Natural killer cell treated with Interleukin-12 subunit alpha and Interleukin-12 subunit beta and Interleukin-15 and Interleukin-18, amount 100 ng/mL, for 72 hours (primary cell): ENCODE measurements around the gene FAM193A. TPM values are rescaled to one million over a fixed set of nuclear protein-coding genes. Genes with fewer than 3 reads are reported as not detected.
"Not testable (repeated sequence)": the region's sequence is repeated elsewhere in the genome, so short reads cannot be mapped to it uniquely, and the experiment has no call there.

Source experiments
- ATAC-seq, 2 donors: fragments of 150-1000 bp; cut with Tn5 transposase in 1 of 2; sonication (Bioruptor Pico), chemical (Tn5 transposase) in 1 of 2; 2 replicates each; pipeline ENCODE4 v1.10.0; 2021
- DNase-seq: peaks from one replicate; pipeline ENCODE4 v3.0.0; 2022; ENCODE audit warnings: low spot score
- H3K27ac Mint-ChIP-seq, 2 donors: 1 replicate in 1 of 2; 2 replicates in 1 of 2; pipeline ENCODE4 v1.8.0; 2022; ENCODE audit warnings: mixed read lengths in 2 of 2, mild to moderate bottlenecking in 1 of 2, moderate library complexity in 1 of 2
- H3K27me3 Mint-ChIP-seq, 2 donors: 1 replicate in 1 of 2; 2 replicates in 1 of 2; pipeline ENCODE4 v1.8.0; 2022; ENCODE audit warnings: mixed read lengths in 2 of 2
- H3K36me3 Mint-ChIP-seq: one replicate; pipeline ENCODE4 v1.8.0; 2022; ENCODE audit warnings: mixed read lengths
- H3K4me1 Mint-ChIP-seq, 2 donors: 1 replicate in 1 of 2; 2 replicates in 1 of 2; pipeline ENCODE4 v1.8.0; 2022; ENCODE audit warnings: low read depth in 2 of 2, mixed read lengths in 2 of 2, mild to moderate bottlenecking in 1 of 2
- H3K4me3 Mint-ChIP-seq: one replicate; pipeline ENCODE4 v1.8.0; 2022; ENCODE audit warnings: mixed read lengths
- H3K9me3 Mint-ChIP-seq: 2 replicates; pipeline ENCODE4 v1.8.0; 2022; ENCODE audit warnings: mixed read lengths
- total RNA-seq, 2 donors: library from RNA; stranded (reverse); gene quantifications; one replicate each; pipeline ENCODE4 v1.2.3, GENCODE V29; 2022

The FAM193A gene
- total RNA-seq, 2 donors from 2014 or later: 28.0 to 50.9 TPM

- H3K27ac Mint-ChIP-seq: peak overlapping the region in 1 of 2 donors; percentile 53
- ATAC-seq: no peak
- peaks cover 16 to 33% of the 10 kb centered on the region in 2 donors for H3K4me1 Mint-ChIP-seq
- peaks cover 10% of the 10 kb centered on the region for H3K36me3 Mint-ChIP-seq
- H3K27me3 Mint-ChIP-seq: no peaks in the 10 kb centered on the region
- no peaks in the 10 kb centered on the region for H3K9me3 Mint-ChIP-seq
- no peak overlapping the region for H3K4me3 Mint-ChIP-seq
- no peak for DNase-seq
Observed at GRCh38 chr4:2507855-2508254, 28.6 kb upstream of the FAM193A start.

GRCh38 chr4:2510351-2511259 is 25.8 kb upstream of the FAM193A start:
- no peaks in the 10 kb centered on the region for H3K9me3 Mint-ChIP-seq
- no peak overlapping the region for H3K4me3 Mint-ChIP-seq
- no peaks in the 10 kb centered on the region for H3K27me3 Mint-ChIP-seq
- H3K4me1 Mint-ChIP-seq: peaks cover 16 to 33% of the 10 kb centered on the region in 2 donors
- DNase-seq: no peak
- ATAC-seq: no peak
- peaks cover 16% of the 10 kb centered on the region for H3K36me3 Mint-ChIP-seq
- peak overlapping the region; percentile 14 to 47 for H3K27ac Mint-ChIP-seq

GRCh38 chr4:2511645-2512131 is 24.8 kb upstream of the FAM193A start:
- ATAC-seq (no peak), DNase-seq (no peak)
- Mint-ChIP-seq H3K4me3 (no peak overlapping the region), H3K4me1 (peaks cover 16 to 31% of the 10 kb centered on the region in 2 donors), H3K27ac (peak overlapping the region; percentile 67 to 77), H3K36me3 (peaks cover 11% of the 10 kb centered on the region), H3K9me3 (no peaks in the 10 kb centered on the region), H3K27me3 (no peaks in the 10 kb centered on the region)

DNA sequence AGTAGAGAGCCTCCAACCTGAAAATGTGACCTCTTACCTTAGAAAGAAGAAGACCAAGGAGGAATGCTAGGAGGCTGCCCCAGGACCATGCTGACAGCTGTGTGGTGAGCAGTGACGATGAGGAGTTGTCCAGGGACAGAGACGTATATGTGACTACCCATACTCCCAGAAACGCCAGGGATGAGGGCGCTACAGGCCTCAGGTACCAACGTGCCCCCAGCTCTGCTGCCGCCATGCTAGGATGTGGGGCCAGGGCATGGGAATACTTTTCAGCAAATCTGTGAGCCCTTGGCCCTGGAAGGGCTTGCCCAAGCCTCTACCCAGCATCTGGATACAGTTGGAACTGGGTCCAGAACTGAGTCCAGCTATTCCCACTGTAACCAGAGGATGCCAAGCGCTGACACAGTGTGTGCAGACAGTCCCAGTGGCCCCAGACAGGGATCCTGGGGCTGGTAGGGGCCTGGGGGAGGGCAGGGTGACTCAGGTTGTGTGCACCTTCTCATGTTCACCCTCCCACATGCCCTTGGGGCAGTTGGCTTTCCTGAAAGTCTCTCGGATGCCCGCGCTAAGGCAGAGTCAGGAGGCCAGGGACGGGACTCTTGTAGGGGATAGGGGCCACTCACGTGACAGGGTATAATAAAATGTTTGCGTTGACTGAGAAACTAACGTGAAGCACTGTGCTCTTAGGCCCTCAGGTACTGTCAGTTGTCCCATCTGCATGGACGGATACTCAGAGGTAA is 23.9 kb upstream of the FAM193A start:
- no peak for ATAC-seq
- peak overlapping the region; percentile 67 to 77 for H3K27ac Mint-ChIP-seq
- H3K4me1 Mint-ChIP-seq: peaks cover 16 to 23% of the 10 kb centered on the region in 2 donors
- H3K4me3 Mint-ChIP-seq: no peak overlapping the region
- no peak for DNase-seq
- H3K36me3 Mint-ChIP-seq: peaks cover 10% of the 10 kb centered on the region
- H3K9me3 Mint-ChIP-seq: no peaks in the 10 kb centered on the region
- no peaks in the 10 kb centered on the region for H3K27me3 Mint-ChIP-seq

- ATAC-seq, H3K27me3 Mint-ChIP-seq, H3K4me3 Mint-ChIP-seq, H3K9me3 Mint-ChIP-seq, DNase-seq: not testable (repeated sequence)
- peaks cover 16 to 18% of the 10 kb centered on the region in 2 donors for H3K4me1 Mint-ChIP-seq
- peaks cover 10% of the 10 kb centered on the region for H3K36me3 Mint-ChIP-seq
- peak overlapping the region in 1 of 2 donors; percentile 27 for H3K27ac Mint-ChIP-seq
Observed at GRCh38 chr4:2514193-2514592, 22.3 kb upstream of the FAM193A start.

DNA sequence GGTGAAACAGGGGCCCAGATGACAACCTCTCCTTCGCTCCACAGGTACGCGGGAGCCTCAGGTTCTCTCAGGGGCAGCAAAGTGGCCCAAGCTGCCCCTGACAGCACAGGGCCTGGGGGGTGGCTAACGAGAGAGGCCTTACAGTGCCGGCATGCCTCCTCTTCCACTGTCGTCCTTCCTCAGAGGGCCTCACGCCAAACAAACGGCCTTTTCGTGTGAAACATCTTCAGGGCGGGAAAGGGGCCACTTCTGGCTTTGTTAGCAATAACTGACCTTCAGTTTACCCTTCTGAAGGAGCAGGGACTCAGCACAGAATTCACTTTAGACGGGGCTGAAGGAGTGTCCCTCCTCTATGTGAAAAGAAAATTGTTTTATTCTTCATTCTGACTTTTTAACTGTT is 21.5 kb upstream of the FAM193A start:
- Mint-ChIP-seq H3K27ac (peak overlapping the region in 1 of 2 donors; percentile 27), H3K36me3 (peaks cover 10% of the 10 kb centered on the region), H3K4me1 (peaks cover 15 to 17% of the 10 kb centered on the region in 2 donors)
- not testable (repeated sequence) for ATAC-seq, DNase-seq, H3K4me3 Mint-ChIP-seq, H3K9me3 Mint-ChIP-seq, H3K27me3 Mint-ChIP-seq

DNA sequence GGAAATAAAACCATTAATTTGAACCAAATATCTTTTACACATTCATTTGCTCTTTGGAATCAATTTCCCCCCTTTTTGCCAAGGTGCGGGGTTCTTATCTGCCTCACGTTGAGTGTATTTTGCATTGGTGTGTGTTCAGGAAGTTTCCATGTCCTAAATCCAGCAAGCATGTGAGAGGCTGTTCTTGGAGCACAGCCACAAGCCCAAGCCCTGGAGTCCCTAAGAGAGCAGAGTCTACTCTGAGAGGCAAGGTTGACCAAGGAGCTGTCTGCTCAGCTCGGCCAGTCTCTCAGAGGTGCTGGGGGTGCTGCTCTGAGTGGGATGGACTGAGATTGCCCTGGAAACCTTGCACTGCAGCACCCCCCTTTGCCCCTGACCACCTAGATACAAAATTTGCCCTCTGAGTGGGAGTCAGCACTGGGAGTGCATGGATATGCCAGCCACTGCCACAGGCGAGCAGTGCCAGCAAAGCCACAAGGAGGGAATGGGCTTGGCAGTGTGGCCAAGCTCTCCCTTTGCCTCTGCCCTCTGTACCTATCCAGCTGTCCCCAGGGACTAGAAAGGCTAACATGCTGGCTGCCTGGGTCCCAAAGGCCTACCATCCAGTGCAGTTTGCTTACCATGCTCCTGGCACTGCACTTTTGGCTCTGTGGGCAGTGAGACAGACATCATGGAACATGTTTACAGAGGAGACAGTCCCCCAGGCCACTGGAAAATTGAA is 20.5 kb upstream of the FAM193A start:
- DNase-seq (no peak), ATAC-seq (no peak)
- Mint-ChIP-seq H3K4me3 (no peak overlapping the region), H3K27ac (peak overlapping the region in 1 of 2 donors; percentile 54), H3K36me3 (peaks cover 10% of the 10 kb centered on the region), H3K9me3 (no peaks in the 10 kb centered on the region), H3K27me3 (no peaks in the 10 kb centered on the region), H3K4me1 (peaks cover 5 to 7% of the 10 kb centered on the region in 2 donors)

DNA sequence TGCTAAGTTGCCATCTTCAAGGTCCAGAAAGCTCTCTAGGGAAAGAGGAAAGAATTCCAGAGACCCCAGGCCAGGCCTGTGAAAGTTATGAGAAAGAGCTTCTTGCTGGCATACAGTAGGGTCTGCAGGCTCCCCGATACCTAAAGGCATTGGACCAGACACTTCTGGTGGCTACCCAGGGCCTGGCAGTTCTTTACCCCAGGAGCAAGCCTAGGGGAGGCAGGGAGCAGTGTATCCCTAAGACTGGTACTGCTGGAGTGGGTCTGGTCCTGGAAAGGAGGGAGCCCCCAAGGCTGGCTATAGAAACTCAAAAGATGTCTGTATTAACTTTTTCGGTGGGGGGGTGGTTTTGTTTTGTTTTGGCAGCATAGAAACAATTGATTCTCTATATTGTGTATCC is 19.8 kb upstream of the FAM193A start:
- Mint-ChIP-seq H3K27me3 (no peaks in the 10 kb centered on the region), H3K27ac (no peak overlapping the region), H3K4me1 (peaks cover 5 to 7% of the 10 kb centered on the region in 2 donors), H3K36me3 (peaks cover 10% of the 10 kb centered on the region), H3K4me3 (no peak overlapping the region), H3K9me3 (no peaks in the 10 kb centered on the region)
- DNase-seq: no peak
- ATAC-seq: no peak

DNA sequence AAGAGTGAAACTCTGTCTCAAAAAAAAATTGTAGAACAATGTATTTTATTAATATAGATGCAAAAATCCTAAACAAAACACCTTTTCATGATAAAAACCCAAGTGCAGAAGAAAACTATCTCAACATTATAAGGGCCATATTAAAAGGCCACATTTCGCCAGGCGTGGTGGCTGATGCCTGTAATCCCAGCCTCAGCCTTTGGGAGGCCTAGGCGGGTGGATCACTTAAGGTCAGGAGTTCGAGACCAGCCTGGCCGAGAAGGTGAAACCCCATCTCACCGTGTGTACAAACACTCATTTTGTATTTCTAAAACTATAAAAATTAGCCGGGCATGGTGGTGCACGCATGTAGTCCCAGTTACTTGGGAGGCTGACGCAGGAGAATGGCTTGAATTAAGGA is 9.9 kb upstream of the FAM193A start:
- DNase-seq (no peak), ATAC-seq (no peak)
- H3K36me3 Mint-ChIP-seq: no peaks in the 10 kb centered on the region
- no peaks in the 10 kb centered on the region for H3K27me3 Mint-ChIP-seq
- no peaks in the 10 kb centered on the region for H3K9me3 Mint-ChIP-seq
- no peak overlapping the region for H3K27ac Mint-ChIP-seq
- no peak overlapping the region for H3K4me3 Mint-ChIP-seq
- no peaks in the 10 kb centered on the region for H3K4me1 Mint-ChIP-seq

GRCh38 chr4:2534904-2535375 is 1.5 kb upstream of the FAM193A start:
- ATAC-seq: no peak
- Mint-ChIP-seq H3K4me3 (peak overlapping the region; percentile 85), H3K27ac (peak overlapping the region; percentile 77 to 86), H3K4me1 (peaks cover 12% of the 10 kb centered on the region in 2 donors), H3K9me3 (no peaks in the 10 kb centered on the region), H3K27me3 (no peaks in the 10 kb centered on the region), H3K36me3 (no peaks in the 10 kb centered on the region)
- no peak for DNase-seq

GRCh38 chr4:2535376-2536192 is 863 bp upstream of the FAM193A start:
- Mint-ChIP-seq H3K4me1 (peaks cover 12% of the 10 kb centered on the region in 2 donors), H3K27me3 (no peaks in the 10 kb centered on the region), H3K27ac (peak overlapping the region; percentile 77 to 86), H3K4me3 (peak overlapping the region; percentile 85), H3K9me3 (no peaks in the 10 kb centered on the region), H3K36me3 (no peaks in the 10 kb centered on the region)
- DNase-seq: peak; percentile 72
- peak in 1 of 2 donors; percentile 55 for ATAC-seq

DNA sequence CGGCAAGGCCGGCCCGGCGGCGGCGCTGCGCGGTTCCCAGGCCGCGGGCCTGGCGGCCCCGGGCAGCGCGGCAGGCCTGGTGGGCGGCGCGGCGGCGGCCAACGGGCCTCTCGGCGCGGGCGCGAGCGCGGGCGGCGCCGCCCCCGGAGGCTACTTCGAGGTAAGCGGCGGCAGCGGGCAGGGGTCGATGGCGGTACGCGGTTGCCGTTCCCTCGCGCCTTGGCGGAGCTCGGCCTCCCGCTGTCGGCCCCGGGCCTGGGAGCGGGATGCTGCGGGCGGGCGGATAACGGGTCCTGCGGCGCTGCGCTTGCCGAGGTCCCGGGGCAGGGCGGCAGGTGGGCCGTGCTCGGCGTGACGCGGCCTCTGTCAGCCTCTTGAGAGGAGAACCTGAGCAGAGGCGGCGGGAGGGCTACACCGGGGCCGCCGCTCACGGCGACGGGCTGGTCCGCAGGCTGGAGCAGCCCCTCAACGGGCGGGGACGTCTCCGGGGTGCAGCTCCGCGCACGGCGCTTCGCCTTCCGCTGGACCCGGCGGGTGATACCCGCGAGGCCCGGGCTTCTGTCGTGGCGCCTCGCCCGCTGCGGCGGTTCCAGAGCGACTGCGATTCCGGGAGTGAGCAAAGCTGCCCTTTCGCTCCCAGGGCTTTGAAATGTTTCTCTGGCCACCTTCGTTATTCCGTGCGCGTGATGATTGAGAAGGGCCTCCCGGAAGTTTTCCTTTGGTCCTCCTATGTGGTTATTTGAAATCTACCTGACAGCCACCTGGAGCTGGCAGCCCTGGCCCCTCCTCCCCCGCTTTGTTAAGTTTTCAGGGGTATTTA is 774 bp downstream of the FAM193A start:
- peak; percentile 32 to 34 for ATAC-seq
- peak overlapping the region; percentile 75 to 85 for H3K27ac Mint-ChIP-seq

More for the DNA sequence above, 774 bp downstream of the FAM193A start:
- peak; percentile 70 for DNase-seq
- no peaks in the 10 kb centered on the region for H3K9me3 Mint-ChIP-seq
- no peaks in the 10 kb centered on the region for H3K36me3 Mint-ChIP-seq
- H3K4me3 Mint-ChIP-seq: peak overlapping the region; percentile 88
- no peaks in the 10 kb centered on the region for H3K27me3 Mint-ChIP-seq
- peaks cover 12% of the 10 kb centered on the region in 2 donors for H3K4me1 Mint-ChIP-seq
